Endothelial cell of umbilical vein (primary cell): ENCODE results near the gene CACNA2D1. TPM values are rescaled to one million over a fixed set of nuclear protein-coding genes. Genes with fewer than 3 reads are reported as not detected.

Experiments used
- BruUV-seq: library from RNA; stranded (reverse); fragments of 400-500 nt; replicated peaks from 2 replicates; lab custom pipeline; 2021; lab: Mats Ljungman, UMichigan
- CTCF ChIA-PET: fragments of 300-600, 350-600 bp; sonication (Branson Sonifier 250); formaldehyde crosslinking; loops from one replicate; lab custom pipeline; 2021; ENCODE audit warnings: antibody characterized with exemption, inconsistent platforms; lab: Charles Lee
- POLR2A ChIA-PET: fragments of 300-600, 350-600 bp; sonication (Branson Sonifier 250); formaldehyde crosslinking; loops from one replicate; lab custom pipeline; 2021; ENCODE audit warnings: antibody characterized with exemption, inconsistent platforms; lab: Charles Lee
- DNase-seq: peaks from one replicate; pipeline ENCODE4 v3.0.0-alpha.2; 2011; ENCODE audit warnings: low read depth, low spot score
- FAIRE-seq: peaks from 2 replicates; lab custom pipeline; 2011; peaks lifted over from hg19 to GRCh38; lab: Jason Lieb, UNC
- H2AFZ ChIP-seq: 2 replicates; pipeline ENCODE4 v1.6.0; 2012; ENCODE audit warnings: low read depth, low read length, control low read depth, inconsistent platforms
- H3K27ac ChIP-seq: 2 replicates; pipeline ENCODE4 v1.5.1; 2011; ENCODE audit warnings: low read depth, mild to moderate bottlenecking, control low read depth, low read length, moderate library complexity; ENCODE audit not compliant: insufficient read depth
- H3K27me3 ChIP-seq, 2 experiments: 2 replicates each; pipeline versions ENCODE4 v1.6.0 to v1.6.1; 2011; ENCODE audit warnings: low read length in 2 of 2, mixed read lengths in 1 of 2; ENCODE audit not compliant: control insufficient read depth in 2 of 2, insufficient read depth in 2 of 2
- H3K36me3 ChIP-seq, 2 experiments: 2 replicates in 1 of 2; 3 replicates in 1 of 2; pipeline ENCODE4 v1.5.1; 2011; ENCODE audit warnings: low read length in 2 of 2, mild to moderate bottlenecking in 1 of 2, moderate library complexity in 1 of 2; ENCODE audit not compliant: control insufficient read depth in 2 of 2, insufficient read depth in 2 of 2; ENCODE audit errors: extremely low read depth in 1 of 2
- H3K4me1 ChIP-seq: 3 replicates; pipeline ENCODE4 v1.5.1; 2011; ENCODE audit warnings: mild to moderate bottlenecking, low read length; ENCODE audit not compliant: control insufficient read depth, insufficient read depth; ENCODE audit errors: extremely low read depth
- H3K4me2 ChIP-seq: 2 replicates; pipeline ENCODE4 v1.6.1; 2011; ENCODE audit warnings: low read length, control low read depth, mixed read lengths; ENCODE audit not compliant: insufficient read depth
- H3K4me3 ChIP-seq, 3 experiments: fragments of 200-600 bp in 1 of 3; sonication (generic), shearing (Covaris generic) in 1 of 3; replicated peaks in 1 of 3; 2 replicates each; pipeline ENCODE4 v1.5.1; 2011 to 2016; ENCODE audit warnings: control low read depth in 3 of 3, low read length in 3 of 3, mild to moderate bottlenecking in 2 of 3, inconsistent platforms in 1 of 3, low read depth in 1 of 3, moderate library complexity in 1 of 3; ENCODE audit not compliant: insufficient read depth in 1 of 3
- H3K79me2 ChIP-seq: 2 replicates; pipeline ENCODE4 v1.6.0; 2012; ENCODE audit warnings: low read length, inconsistent platforms; ENCODE audit not compliant: control insufficient read depth, insufficient read depth
- H3K9ac ChIP-seq: replicated peaks from 2 replicates; pipeline ENCODE3; 2011; ENCODE audit warnings: low read length, control low read depth; ENCODE audit not compliant: insufficient read depth; ENCODE audit errors: extremely low read depth
- H3K9me1 ChIP-seq: replicated peaks from 3 replicates; pipeline ENCODE4 v1.6.0; 2011; ENCODE audit warnings: mild to moderate bottlenecking, low read length; ENCODE audit not compliant: control insufficient read depth, insufficient read depth; ENCODE audit errors: extremely low read depth
- H3K9me3 ChIP-seq: replicated peaks from 2 replicates; pipeline ENCODE4 v1.5.1; 2012; ENCODE audit warnings: low read length, inconsistent platforms; ENCODE audit not compliant: control insufficient read depth, insufficient read depth
- H4K20me1 ChIP-seq: replicated peaks from 2 replicates; pipeline ENCODE3; 2011; ENCODE audit warnings: mild to moderate bottlenecking, low read length; ENCODE audit not compliant: control insufficient read depth, insufficient read depth; ENCODE audit errors: extremely low read depth
- CTCF ChIP-seq, 2 donors: IDR thresholded peaks; 1 replicate in 1 of 2; 2 replicates in 1 of 2; pipeline ENCODE4 v1.5.1; 2011; ENCODE audit warnings: low read length in 2 of 2, mild to moderate bottlenecking in 2 of 2, moderate library complexity in 2 of 2, control low read depth in 1 of 2, inconsistent platforms in 1 of 2, low read depth in 1 of 2; ENCODE audit not compliant: insufficient read depth in 1 of 2; ENCODE audit errors: extremely low read depth in 1 of 2
- EZH2 ChIP-seq: IDR thresholded peaks from 2 replicates; pipeline ENCODE4 v1.6.1; 2012; ENCODE audit warnings: borderline replicate concordance, low read depth, mild to moderate bottlenecking, moderate library complexity, low read length, inconsistent platforms; ENCODE audit not compliant: severe bottlenecking
- FOS ChIP-seq: IDR thresholded peaks from 2 replicates; pipeline ENCODE4 v1.6.1; 2011; ENCODE audit warnings: mild to moderate bottlenecking, low read length, moderate library complexity, borderline replicate concordance; ENCODE audit not compliant: insufficient read depth
- GATA2 ChIP-seq: IDR thresholded peaks from 2 replicates; pipeline ENCODE4 v1.7.0; 2011; ENCODE audit warnings: low read depth, mild to moderate bottlenecking, moderate library complexity, mixed read lengths, low read length; ENCODE audit not compliant: insufficient read length, insufficient read depth
- JUN ChIP-seq: IDR thresholded peaks from 2 replicates; pipeline ENCODE4 v1.6.1; 2011; ENCODE audit warnings: borderline replicate concordance, low read depth; ENCODE audit not compliant: insufficient read length, insufficient read depth
- MAX ChIP-seq: IDR thresholded peaks from 2 replicates; pipeline ENCODE4 v1.6.1; 2011; ENCODE audit not compliant: insufficient read depth, insufficient read length
- MYC ChIP-seq: IDR thresholded peaks from one replicate; pipeline ENCODE4 v1.6.1; 2011; ENCODE audit warnings: mild to moderate bottlenecking, low read depth, low read length
- POLR2A ChIP-seq: IDR thresholded peaks from 2 replicates; pipeline ENCODE4 v1.6.1; 2012; ENCODE audit warnings: low read depth, mild to moderate bottlenecking, control low read depth, low read length
- POLR2AphosphoS5 ChIP-seq: IDR thresholded peaks from 2 replicates; pipeline ENCODE4 v1.6.1; 2012; ENCODE audit warnings: low read depth, mild to moderate bottlenecking, control low read depth, low read length, moderate library complexity; ENCODE audit not compliant: insufficient read depth
- dilution Hi-C: fragments of 300-500 bp; cut with MboI; formaldehyde crosslinking; loops from one replicate; pipeline ENCODE4 v1.15.0; 2019; ENCODE audit warnings: low sequenced_read_pairs; ENCODE audit not compliant: extremely low pct_ligation_motif_present
- intact Hi-C: fragments of 100-400 bp; cut with micrococcal nuclease; formaldehyde crosslinking; loops from one replicate; pipeline ENCODE4 v1.10.0; 2022
- polyA plus RNA-seq, 4 experiments: library from polyadenylated mRNA; depleted of rRNA in 3 of 4; stranded (reverse) in 3 of 4; unstranded in 1 of 4; fragments of >200 nt; gene quantifications; 2 replicates each; pipeline versions ENCODE4 v1.2.1 to v1.2.3, GENCODE V29; 2011 to 2012; ENCODE audit warnings: missing spikeins in 1 of 4
- total RNA-seq: library from RNA; stranded (reverse); gene quantifications from 2 replicates; pipeline ENCODE4 v1.2.3, GENCODE V29; 2021

The CACNA2D1 gene
- total and polyA plus RNA-seq, 2 donors (not counting 3 experiments of a cell fraction or from before 2014, with no cell fraction given): 4.1 to 38.6 TPM

DNA sequence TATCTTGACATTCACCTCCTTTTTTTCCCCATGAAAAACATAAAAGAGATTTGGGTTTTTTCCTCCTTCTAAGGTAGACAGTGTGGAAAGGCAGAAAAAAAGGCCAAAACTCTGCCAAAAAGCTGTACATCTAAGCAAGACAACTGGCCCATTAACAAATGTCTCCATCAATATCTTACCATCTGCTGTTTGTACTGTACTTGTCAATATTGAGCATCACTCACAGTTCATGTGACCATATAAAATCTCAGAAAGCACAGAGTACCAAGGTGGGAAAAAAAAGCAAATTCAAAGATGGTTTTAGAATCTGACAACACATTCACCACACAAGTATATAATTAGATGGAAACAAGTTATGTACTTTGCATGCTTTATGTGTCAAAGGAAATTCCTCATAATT lies 52.6 kb downstream of the CACNA2D1 start:
- Histone ChIP-seq H3K27me3 (no peaks in the 10 kb centered on the region), H3K4me3 (no peak overlapping the region), H2AFZ (no peak overlapping the region), H3K79me2 (no peaks in the 10 kb centered on the region), H3K9me1 (no peaks in the 10 kb centered on the region), H3K4me1 (no peaks in the 10 kb centered on the region), H3K4me2 (no peak overlapping the region), H3K27ac (no peak overlapping the region), H4K20me1 (no peaks in the 10 kb centered on the region), H3K9ac (no peak overlapping the region), H3K9me3 (no peaks in the 10 kb centered on the region), H3K36me3 (no peaks in the 10 kb centered on the region)
- dilution Hi-C loops (no loop called here), intact Hi-C loops (no loop called here)
- TF ChIP-seq EZH2: no peak
- TF ChIP-seq CTCF (IDR thresholded peaks at IDR 0.05; ENCODE audit: extremely low read depth in 1 of 2, insufficient read depth in 1 of 2, low read depth in 1 of 2, low read length in 2 of 2): no peak
- no peak for TF ChIP-seq POLR2AphosphoS5
- no peak for TF ChIP-seq MAX
- no peak for TF ChIP-seq FOS
- TF ChIP-seq POLR2A: no peak
- no peak for TF ChIP-seq GATA2
- no peak for TF ChIP-seq MYC
- TF ChIP-seq JUN: no peak
- no TSS peak for BruUV-seq
- POLR2A ChIA-PET: no interaction called here
- FAIRE-seq (no peak), DNase-seq (no peak)
- CTCF ChIA-PET: interaction anchor here (0.8 kb wide), 1 partner anchor 157 kb away, joined by 3 read pairs; no protein-coding TSS in a partner anchor
